Measurements from ENCODE around the gene TMEM151B. TPM values are rescaled to one million over a fixed set of nuclear protein-coding genes. Genes with fewer than 3 reads are reported as not detected.

Gene TMEM151B
- total RNA-seq, 2 donors from 2014 or later: 0.22 to 0.51 TPM

DNA sequence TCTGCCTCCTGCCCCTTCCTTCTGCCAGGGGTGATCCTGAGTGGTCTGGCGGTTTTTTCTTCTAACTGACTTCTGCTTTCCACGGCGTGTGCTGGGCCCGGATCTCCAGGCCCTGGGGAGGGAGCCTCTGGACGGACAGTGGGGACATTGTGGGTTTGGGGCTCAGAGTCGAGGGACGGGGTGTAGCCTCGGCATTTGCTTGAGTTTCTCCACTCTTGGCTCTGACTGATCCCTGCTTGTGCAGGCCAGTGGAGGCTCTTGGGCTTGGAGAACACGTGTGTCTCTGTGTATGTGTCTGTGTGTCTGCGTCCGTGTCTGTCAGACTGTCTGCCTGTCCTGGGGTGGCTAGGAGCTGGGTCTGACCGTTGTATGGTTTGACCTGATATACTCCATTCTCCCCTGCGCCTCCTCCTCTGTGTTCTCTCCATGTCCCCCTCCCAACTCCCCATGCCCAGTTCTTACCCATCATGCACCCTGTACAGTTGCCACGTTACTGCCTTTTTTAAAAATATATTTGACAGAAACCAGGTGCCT lies 36.6 kb upstream of the TMEM151B start:
- no peaks in the 10 kb centered on the region for H3K27me3 Mint-ChIP-seq (ENCODE audit: insufficient read depth)
- DNase-seq: no peak
- H3K4me3 Mint-ChIP-seq: no peak overlapping the region
- WGBS, 2 experiments (ENCODE audit: insufficient coverage in 1 of 2, insufficient read length in 1 of 2): 91 to 95% methylated on average over 10 to 14 of the region's 14 CpGs
- peaks cover 13% of the 10 kb centered on the region for H3K36me3 ChIP-seq (ENCODE audit: control insufficient read depth, insufficient read depth, low read length)
- H3K27me3 ChIP-seq (ENCODE audit: control insufficient read depth, insufficient read depth, low read length, poor library complexity, severe bottlenecking): no peaks in the 10 kb centered on the region
- H3K9me3 ChIP-seq (ENCODE audit: control insufficient read depth, low read length): no peaks in the 10 kb centered on the region
- H3K27ac ChIP-seq (ENCODE audit: low read depth, low read length): no peak overlapping the region
- no peak overlapping the region for H3K4me3 ChIP-seq (ENCODE audit: low read length)
- H3K9ac ChIP-seq (ENCODE audit: extremely low read depth, low read length, poor library complexity, severe bottlenecking): no peak overlapping the region
- H3K36me3 Mint-ChIP-seq (ENCODE audit: low read depth): peaks cover 44% of the 10 kb centered on the region
- peaks cover 11% of the 10 kb centered on the region for H3K4me1 ChIP-seq (ENCODE audit: control insufficient read depth, insufficient read depth, low read length)
- no peaks in the 10 kb centered on the region for H3K9me3 Mint-ChIP-seq
- peaks cover 24% of the 10 kb centered on the region for H3K4me1 Mint-ChIP-seq
- peak overlapping the region; percentile 95 for H3K27ac Mint-ChIP-seq
- TF ChIP-seq, protein P1, sequence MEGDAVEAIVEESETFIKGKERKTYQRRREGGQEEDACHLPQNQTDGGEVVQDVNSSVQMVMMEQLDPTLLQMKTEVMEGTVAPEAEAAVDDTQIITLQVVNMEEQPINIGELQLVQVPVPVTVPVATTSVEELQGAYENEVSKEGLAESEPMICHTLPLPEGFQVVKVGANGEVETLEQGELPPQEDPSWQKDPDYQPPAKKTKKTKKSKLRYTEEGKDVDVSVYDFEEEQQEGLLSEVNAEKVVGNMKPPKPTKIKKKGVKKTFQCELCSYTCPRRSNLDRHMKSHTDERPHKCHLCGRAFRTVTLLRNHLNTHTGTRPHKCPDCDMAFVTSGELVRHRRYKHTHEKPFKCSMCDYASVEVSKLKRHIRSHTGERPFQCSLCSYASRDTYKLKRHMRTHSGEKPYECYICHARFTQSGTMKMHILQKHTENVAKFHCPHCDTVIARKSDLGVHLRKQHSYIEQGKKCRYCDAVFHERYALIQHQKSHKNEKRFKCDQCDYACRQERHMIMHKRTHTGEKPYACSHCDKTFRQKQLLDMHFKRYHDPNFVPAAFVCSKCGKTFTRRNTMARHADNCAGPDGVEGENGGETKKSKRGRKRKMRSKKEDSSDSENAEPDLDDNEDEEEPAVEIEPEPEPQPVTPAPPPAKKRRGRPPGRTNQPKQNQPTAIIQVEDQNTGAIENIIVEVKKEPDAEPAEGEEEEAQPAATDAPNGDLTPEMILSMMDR (conservative IDR thresholded peaks at IDR 0.05): no peak

DNA sequence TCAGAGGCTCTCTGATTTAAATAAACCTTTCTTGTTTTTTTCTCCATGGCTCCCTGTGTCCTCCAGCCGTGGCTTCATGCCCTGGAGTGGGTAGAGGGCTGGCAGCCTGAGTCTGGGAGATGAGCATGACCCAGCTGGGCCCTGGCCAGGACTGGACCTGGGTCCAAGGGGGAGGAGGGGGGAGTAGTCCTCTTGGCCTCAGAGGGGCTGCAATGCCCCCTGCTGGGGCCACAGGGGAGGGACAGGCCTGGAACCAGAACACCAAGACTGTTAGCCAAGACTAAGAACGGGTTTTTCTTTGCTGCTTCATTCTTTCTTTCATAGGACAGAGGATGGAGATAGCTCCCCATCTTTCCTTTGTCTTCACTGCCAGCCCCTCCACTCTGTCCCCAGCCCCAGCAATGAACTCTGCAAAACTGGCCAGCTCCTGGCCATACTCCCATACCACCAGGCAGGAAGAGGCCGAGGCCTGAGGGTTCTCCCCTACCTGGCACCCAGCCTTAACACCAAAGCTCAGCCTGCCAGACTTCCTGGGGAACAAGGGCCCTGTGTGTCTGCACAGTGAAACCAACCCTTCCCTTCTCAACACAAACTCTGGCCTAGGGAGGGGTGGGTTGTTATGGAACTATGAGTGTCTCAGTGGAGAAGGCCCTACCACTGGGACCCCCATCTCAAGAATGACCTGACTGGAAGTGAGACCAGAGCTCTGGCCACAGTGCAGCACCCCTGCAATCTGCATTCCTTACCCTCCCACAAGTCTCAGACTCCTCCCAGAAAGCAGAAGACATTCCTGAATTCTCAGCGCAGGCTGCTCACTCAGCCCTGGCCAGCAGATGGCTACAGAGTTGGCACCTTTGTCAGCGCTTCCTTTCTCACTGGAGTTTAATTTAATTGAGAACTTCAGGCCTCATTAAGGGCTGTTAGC lies 35.9 kb upstream of the TMEM151B start:
- Histone ChIP-seq H3K9ac (ENCODE audit: extremely low read depth, low read length, poor library complexity, severe bottlenecking) (no peak overlapping the region), H3K27ac (ENCODE audit: low read depth, low read length) (peak overlapping the region; percentile 35), H3K36me3 (ENCODE audit: control insufficient read depth, insufficient read depth, low read length) (peaks cover 13% of the 10 kb centered on the region), H3K4me1 (ENCODE audit: control insufficient read depth, insufficient read depth, low read length) (peaks cover 11% of the 10 kb centered on the region), H3K27me3 (ENCODE audit: control insufficient read depth, insufficient read depth, low read length, poor library complexity, severe bottlenecking) (no peaks in the 10 kb centered on the region), H3K4me3 (ENCODE audit: low read length) (no peak overlapping the region), H3K9me3 (ENCODE audit: control insufficient read depth, low read length) (no peaks in the 10 kb centered on the region)
- no peak overlapping the region for H3K4me3 Mint-ChIP-seq
- H3K4me1 Mint-ChIP-seq: peaks cover 24% of the 10 kb centered on the region
- peak overlapping the region; percentile 95 for H3K27ac Mint-ChIP-seq
- DNase-seq: peak; percentile 95
- H3K36me3 Mint-ChIP-seq (ENCODE audit: low read depth): peaks cover 38% of the 10 kb centered on the region
- 55% methylated on average over 4 to 5 of the region's 5 CpGs for WGBS, 2 experiments (ENCODE audit: insufficient coverage in 1 of 2, insufficient read length in 1 of 2)
- TF ChIP-seq, protein P1 (conservative IDR thresholded peaks at IDR 0.05): peak; percentile 84
- no peaks in the 10 kb centered on the region for H3K9me3 Mint-ChIP-seq
- H3K27me3 Mint-ChIP-seq (ENCODE audit: insufficient read depth): peaks cover 3% of the 10 kb centered on the region

GRCh38 chr6:44235269-44235668 lies 35.0 kb upstream of the TMEM151B start:
- TF ChIP-seq, protein P1 (conservative IDR thresholded peaks at IDR 0.05): no peak
- 80 to 91% methylated on average over 6 of the region's 6 CpGs for WGBS, 2 experiments (ENCODE audit: insufficient coverage in 1 of 2, insufficient read length in 1 of 2)
- peaks cover 33% of the 10 kb centered on the region for H3K36me3 Mint-ChIP-seq (ENCODE audit: low read depth)

More at GRCh38 chr6:44235269-44235668, 35.0 kb upstream of the TMEM151B start:
- peaks cover 8% of the 10 kb centered on the region for H3K4me1 ChIP-seq (ENCODE audit: control insufficient read depth, insufficient read depth, low read length)
- Mint-ChIP-seq H3K4me1 (peaks cover 24% of the 10 kb centered on the region), H3K4me3 (no peak overlapping the region), H3K9me3 (no peaks in the 10 kb centered on the region), H3K27me3 (ENCODE audit: insufficient read depth) (peaks cover 4% of the 10 kb centered on the region), H3K27ac (peak overlapping the region; percentile 95)
- H3K36me3 ChIP-seq (ENCODE audit: control insufficient read depth, insufficient read depth, low read length): peaks cover 13% of the 10 kb centered on the region
- no peak overlapping the region for H3K9ac ChIP-seq (ENCODE audit: extremely low read depth, low read length, poor library complexity, severe bottlenecking)
- DNase-seq: no peak
- H3K9me3 ChIP-seq (ENCODE audit: control insufficient read depth, low read length): no peaks in the 10 kb centered on the region
- H3K4me3 ChIP-seq (ENCODE audit: low read length): no peak overlapping the region
- H3K27me3 ChIP-seq (ENCODE audit: control insufficient read depth, insufficient read depth, low read length, poor library complexity, severe bottlenecking): no peaks in the 10 kb centered on the region
- no peak overlapping the region for H3K27ac ChIP-seq (ENCODE audit: low read depth, low read length)
